ENCODE data around the gene SPRR5. TPM values are rescaled to one million over a fixed set of nuclear protein-coding genes. Genes with fewer than 3 reads are reported as not detected.

SPRR5 gene
- total RNA-seq, 1 donor from 2014 or later = not detected

- Mint-ChIP-seq H3K4me3 (no peak overlapping the region), H3K4me1 (no peaks in the 10 kb centered on the region), H3K27ac (no peak overlapping the region), H3K9me3 (no peaks in the 10 kb centered on the region), H3K27me3 (peaks cover 31% of the 10 kb centered on the region), H3K36me3 (ENCODE audit: low read depth) (no peaks in the 10 kb centered on the region)
- no peak for DNase-seq
- ChIA-PET CTCF (no interaction called here), POLR2A (no interaction called here)
- TF ChIP-seq, protein P1, sequence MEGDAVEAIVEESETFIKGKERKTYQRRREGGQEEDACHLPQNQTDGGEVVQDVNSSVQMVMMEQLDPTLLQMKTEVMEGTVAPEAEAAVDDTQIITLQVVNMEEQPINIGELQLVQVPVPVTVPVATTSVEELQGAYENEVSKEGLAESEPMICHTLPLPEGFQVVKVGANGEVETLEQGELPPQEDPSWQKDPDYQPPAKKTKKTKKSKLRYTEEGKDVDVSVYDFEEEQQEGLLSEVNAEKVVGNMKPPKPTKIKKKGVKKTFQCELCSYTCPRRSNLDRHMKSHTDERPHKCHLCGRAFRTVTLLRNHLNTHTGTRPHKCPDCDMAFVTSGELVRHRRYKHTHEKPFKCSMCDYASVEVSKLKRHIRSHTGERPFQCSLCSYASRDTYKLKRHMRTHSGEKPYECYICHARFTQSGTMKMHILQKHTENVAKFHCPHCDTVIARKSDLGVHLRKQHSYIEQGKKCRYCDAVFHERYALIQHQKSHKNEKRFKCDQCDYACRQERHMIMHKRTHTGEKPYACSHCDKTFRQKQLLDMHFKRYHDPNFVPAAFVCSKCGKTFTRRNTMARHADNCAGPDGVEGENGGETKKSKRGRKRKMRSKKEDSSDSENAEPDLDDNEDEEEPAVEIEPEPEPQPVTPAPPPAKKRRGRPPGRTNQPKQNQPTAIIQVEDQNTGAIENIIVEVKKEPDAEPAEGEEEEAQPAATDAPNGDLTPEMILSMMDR (IDR thresholded peaks at IDR 0.05) = no peak
- intact Hi-C loops (cut with micrococcal nuclease) = no loop called here
- no peak for ATAC-seq (ENCODE audit: low read depth)
These were observed 42.1 kb upstream of the SPRR5 start for GRCh38 chr1:152904688-152905440.

DNA sequence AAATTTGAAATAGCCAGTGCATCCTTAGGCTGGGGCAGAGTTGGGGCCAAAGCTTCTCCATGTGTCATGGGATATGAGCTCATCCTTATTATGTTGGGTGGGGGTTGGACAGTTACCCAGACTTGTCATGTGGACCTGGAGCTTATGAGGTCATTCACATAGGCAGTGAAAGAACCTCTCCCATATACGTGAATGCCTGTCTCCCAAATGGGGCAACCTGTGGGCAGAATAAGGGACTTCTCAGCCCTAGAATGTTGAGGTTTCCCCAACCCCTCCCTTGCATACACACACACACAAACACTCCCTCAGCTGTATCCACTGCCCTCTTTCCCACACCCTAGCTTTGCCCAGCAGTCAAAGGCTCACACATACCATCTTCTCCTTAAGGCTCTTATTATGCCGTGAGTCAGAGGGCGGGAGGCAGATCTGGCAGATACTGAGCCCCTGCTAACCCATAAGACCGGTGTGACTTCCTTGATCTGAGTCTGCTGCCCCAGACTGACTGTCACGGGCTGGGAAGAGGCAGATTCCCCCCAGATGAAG lies 40.9 kb upstream of the SPRR5 start:
- Mint-ChIP-seq H3K4me3 (no peak overlapping the region), H3K4me1 (no peaks in the 10 kb centered on the region), H3K36me3 (ENCODE audit: low read depth) (no peaks in the 10 kb centered on the region), H3K27ac (no peak overlapping the region), H3K9me3 (no peaks in the 10 kb centered on the region), H3K27me3 (peaks cover 33% of the 10 kb centered on the region)
- DNase-seq = no peak
- ChIA-PET CTCF (no interaction called here), POLR2A (no interaction called here)
- intact Hi-C loops (cut with micrococcal nuclease) = no loop called here
- ATAC-seq (ENCODE audit: low read depth) = no peak
- TF ChIP-seq, protein P1 (IDR thresholded peaks at IDR 0.05) = no peak

DNA sequence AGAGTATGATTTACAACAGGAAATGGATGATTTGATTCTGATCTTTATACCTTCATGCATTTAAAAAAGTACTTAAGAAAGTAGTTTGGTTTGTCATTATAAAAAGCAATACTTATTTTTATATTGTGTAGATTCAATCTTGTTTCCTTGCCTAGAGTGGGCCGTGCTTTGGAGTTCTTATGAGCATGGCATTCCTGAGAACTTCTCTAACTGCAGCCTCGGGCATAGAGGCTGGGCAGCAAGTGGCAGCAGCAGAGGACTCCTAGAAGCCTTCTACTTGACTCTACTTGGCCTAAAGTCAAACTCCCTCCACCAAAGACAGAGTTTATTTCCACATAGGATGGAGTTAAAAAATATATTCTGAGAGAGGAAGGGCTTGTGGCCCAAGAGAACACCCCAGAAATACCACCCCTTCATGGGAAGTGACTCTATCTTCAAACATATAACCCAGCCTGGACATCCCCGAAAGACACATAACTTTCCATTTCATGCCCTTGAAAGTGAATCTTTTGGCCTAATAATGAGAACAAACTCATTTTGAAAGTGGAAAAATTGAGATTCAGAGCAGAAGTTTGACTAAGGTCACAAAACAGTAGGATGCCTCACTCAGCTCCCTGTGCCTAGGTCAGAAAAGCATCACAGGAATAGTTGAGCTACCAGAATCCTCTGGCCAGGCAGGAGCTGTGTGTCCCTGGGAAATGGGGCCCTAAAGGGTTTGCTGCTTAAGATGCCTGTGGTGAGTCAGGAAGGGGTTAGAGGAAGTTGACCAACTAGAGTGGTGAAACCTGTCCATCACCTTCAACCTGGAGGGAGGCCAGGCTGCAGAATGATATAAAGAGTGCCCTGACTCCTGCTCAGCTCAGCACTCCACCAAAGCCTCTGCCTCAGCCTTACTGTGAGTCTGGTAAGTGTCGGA lies 39.1 kb upstream of the SPRR5 start, which contains the start of gene IVL:
IVL (plus strand) TSS at position 861 of the 916 bp plus-strand sequence. CDS start 1,252 bp downstream, outside the sequence.
- DNase-seq (no peak), ATAC-seq (ENCODE audit: low read depth) (no peak)
- no peaks in the 10 kb centered on the region for H3K36me3 Mint-ChIP-seq (ENCODE audit: low read depth)
- no peaks in the 10 kb centered on the region for H3K4me1 Mint-ChIP-seq
- CTCF ChIA-PET = no interaction called here
- intact Hi-C loops (cut with micrococcal nuclease) = no loop called here
- TF ChIP-seq, protein P1 (IDR thresholded peaks at IDR 0.05) = no peak
- POLR2A ChIA-PET = no interaction called here
- H3K27me3 Mint-ChIP-seq = peaks cover 35% of the 10 kb centered on the region
- H3K9me3 Mint-ChIP-seq = no peaks in the 10 kb centered on the region
- H3K4me3 Mint-ChIP-seq = no peak within 1 kb of the TSS
- no peak within 1 kb of the TSS for H3K27ac Mint-ChIP-seq

DNA sequence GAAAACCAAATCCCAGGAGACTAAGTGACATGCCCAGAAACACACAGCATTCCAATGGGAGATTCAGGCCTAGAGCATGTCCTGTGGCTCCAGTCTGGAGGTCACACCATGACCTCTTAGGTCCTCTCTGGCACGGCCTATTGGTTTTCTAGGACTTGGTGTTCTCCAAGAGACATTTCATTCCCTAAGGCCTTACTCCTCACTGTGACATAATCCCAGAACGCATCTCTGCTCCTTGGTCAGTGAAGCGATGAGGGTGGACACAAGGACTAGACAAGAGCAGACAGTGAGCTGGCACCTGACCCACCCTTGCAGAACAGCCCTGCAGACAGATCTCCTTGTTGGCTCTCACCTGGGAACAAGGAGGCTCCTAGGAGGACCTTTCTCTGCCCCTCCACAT lies 37.8 kb upstream of the SPRR5 start:
- TF ChIP-seq, protein P1 (IDR thresholded peaks at IDR 0.05) = no peak
- intact Hi-C loops (cut with micrococcal nuclease) = no loop called here
- ChIA-PET POLR2A (no interaction called here), CTCF (no interaction called here)
- no peak for ATAC-seq (ENCODE audit: low read depth)
- DNase-seq = no peak
- H3K4me1 Mint-ChIP-seq = no peaks in the 10 kb centered on the region
- peaks cover 39% of the 10 kb centered on the region for H3K27me3 Mint-ChIP-seq
- H3K27ac Mint-ChIP-seq = no peak overlapping the region
- H3K4me3 Mint-ChIP-seq = no peak overlapping the region
- H3K9me3 Mint-ChIP-seq = no peaks in the 10 kb centered on the region
- H3K36me3 Mint-ChIP-seq (ENCODE audit: low read depth) = no peaks in the 10 kb centered on the region

DNA sequence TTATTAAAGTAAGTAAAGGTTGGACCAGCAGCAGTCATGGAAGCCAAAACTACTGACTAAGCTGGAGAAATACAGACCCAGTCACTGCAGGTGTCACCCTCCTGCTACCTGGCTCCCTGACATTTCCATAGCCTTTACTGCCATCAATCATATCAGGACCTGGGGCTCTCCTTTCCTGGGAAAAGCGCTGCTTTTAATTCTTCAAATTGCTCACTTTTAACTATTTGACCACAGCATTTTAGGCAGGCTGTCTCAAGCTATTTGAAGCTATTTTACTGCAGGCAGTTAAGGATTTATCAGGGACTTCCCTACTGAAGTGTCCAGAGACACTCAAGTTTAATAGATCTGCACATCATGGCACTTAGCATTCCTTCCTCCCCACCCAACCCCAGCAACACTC lies 34.5 kb upstream of the SPRR5 start:
- POLR2A ChIA-PET = no interaction called here
- no peak overlapping the region for H3K4me3 Mint-ChIP-seq
- H3K27me3 Mint-ChIP-seq = peaks cover 35% of the 10 kb centered on the region
- no peak overlapping the region for H3K27ac Mint-ChIP-seq
- ATAC-seq (ENCODE audit: low read depth) (no peak), DNase-seq (no peak)
- H3K4me1 Mint-ChIP-seq = no peaks in the 10 kb centered on the region
- H3K36me3 Mint-ChIP-seq (ENCODE audit: low read depth) = no peaks in the 10 kb centered on the region
- CTCF ChIA-PET = no interaction called here
- intact Hi-C loops (cut with micrococcal nuclease) = no loop called here
- H3K9me3 Mint-ChIP-seq = peaks cover 5% of the 10 kb centered on the region
- TF ChIP-seq, protein P1 (IDR thresholded peaks at IDR 0.05) = no peak
